Colonic mucosa (tissue), 4 donors: Measurements from ENCODE around the gene ZFAND6. TPM values are rescaled to one million over a fixed set of nuclear protein-coding genes. Genes with fewer than 3 reads are reported as not detected.

Experiments used
- DNase-seq: peaks from one replicate; pipeline ENCODE4 v3.0.0-alpha.2; 2020
- H3K27ac ChIP-seq: fragments of 200-600 bp; one replicate; pipeline ENCODE4 v1.8.0; 2021
- H3K27me3 ChIP-seq: fragments of 200-600 bp; one replicate; pipeline ENCODE4 v1.8.0; 2021
- H3K36me3 ChIP-seq: fragments of 200-600 bp; one replicate; pipeline ENCODE4 v1.8.0; 2021
- H3K4me1 ChIP-seq: fragments of 200-600 bp; one replicate; pipeline ENCODE4 v1.8.0; 2021; ENCODE audit warnings: mild to moderate bottlenecking
- H3K4me3 ChIP-seq: fragments of 200-600 bp; one replicate; pipeline ENCODE4 v1.8.0; 2021
- H3K9ac ChIP-seq, 2 donors: one replicate each; pipeline ENCODE4 v1.7.0; 2013; ENCODE audit warnings: control low read depth in 2 of 2, low read depth in 2 of 2, low read length in 2 of 2
- H3K9me3 ChIP-seq: fragments of 200-600 bp; one replicate; pipeline ENCODE4 v1.8.0; 2021
- intact Hi-C: fragments of 100-400 bp; cut with DNase I; formaldehyde crosslinking; loops from one replicate; pipeline ENCODE4 v1.14.1; 2022
- total RNA-seq, 2 donors: library from RNA; stranded (reverse); fragmentation: NEBNext Ultra II Directional in 1 of 2; extraction: Animal tissue kit (Norgen Biotek cat#: 25700) in 1 of 2; gene quantifications; one replicate each; pipeline ENCODE4 v1.2.1, GENCODE V29; 2021
- TF ChIP-seq, protein P1 (sequence below): fragments of 200-600 bp; IDR thresholded peaks from one replicate; pipeline ENCODE4 v1.8.0; 2022; ENCODE audit warnings: antibody characterized with exemption, mild to moderate bottlenecking
- donor health status: healthy.
- donor health status: DM: no; HTN: no; CAD: no.
- donor health status: DM: no; HTN: no; CAD: no.

ZFAND6 gene
- total RNA-seq, 2 donors from 2014 or later, result 56.0 to 82.4 TPM

DNA sequence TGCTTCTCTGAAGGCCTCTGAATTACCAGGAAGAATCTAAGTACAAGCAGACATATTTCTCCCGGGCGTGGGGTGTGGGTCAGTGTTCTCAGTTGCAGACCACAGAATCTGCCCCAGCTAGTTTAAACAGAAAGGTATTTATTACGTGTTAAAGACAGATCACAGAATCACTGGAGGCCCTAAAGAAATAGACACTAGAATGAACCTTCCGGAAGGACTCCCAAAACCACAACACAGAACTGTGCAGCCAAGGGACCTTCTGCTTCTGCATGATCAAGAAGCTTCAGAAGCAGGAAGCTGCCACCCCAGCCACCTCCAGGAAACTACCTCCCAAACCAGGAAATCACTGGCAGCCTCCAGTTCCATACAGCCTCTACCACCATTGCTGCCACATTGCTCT is 32.7 kb upstream of the ZFAND6 start:
- H3K4me3 ChIP-seq, result no peak overlapping the region
- no peaks in the 10 kb centered on the region for H3K36me3 ChIP-seq
- intact Hi-C loops, result no loop called here
- no peaks in the 10 kb centered on the region for H3K9me3 ChIP-seq
- H3K27me3 ChIP-seq, result no peaks in the 10 kb centered on the region
- no peak for DNase-seq
- TF ChIP-seq, protein P1, sequence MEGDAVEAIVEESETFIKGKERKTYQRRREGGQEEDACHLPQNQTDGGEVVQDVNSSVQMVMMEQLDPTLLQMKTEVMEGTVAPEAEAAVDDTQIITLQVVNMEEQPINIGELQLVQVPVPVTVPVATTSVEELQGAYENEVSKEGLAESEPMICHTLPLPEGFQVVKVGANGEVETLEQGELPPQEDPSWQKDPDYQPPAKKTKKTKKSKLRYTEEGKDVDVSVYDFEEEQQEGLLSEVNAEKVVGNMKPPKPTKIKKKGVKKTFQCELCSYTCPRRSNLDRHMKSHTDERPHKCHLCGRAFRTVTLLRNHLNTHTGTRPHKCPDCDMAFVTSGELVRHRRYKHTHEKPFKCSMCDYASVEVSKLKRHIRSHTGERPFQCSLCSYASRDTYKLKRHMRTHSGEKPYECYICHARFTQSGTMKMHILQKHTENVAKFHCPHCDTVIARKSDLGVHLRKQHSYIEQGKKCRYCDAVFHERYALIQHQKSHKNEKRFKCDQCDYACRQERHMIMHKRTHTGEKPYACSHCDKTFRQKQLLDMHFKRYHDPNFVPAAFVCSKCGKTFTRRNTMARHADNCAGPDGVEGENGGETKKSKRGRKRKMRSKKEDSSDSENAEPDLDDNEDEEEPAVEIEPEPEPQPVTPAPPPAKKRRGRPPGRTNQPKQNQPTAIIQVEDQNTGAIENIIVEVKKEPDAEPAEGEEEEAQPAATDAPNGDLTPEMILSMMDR, result no peak
- H3K27ac ChIP-seq, result no peak overlapping the region
- no peak overlapping the region for H3K9ac ChIP-seq
- H3K4me1 ChIP-seq, result no peaks in the 10 kb centered on the region

DNA sequence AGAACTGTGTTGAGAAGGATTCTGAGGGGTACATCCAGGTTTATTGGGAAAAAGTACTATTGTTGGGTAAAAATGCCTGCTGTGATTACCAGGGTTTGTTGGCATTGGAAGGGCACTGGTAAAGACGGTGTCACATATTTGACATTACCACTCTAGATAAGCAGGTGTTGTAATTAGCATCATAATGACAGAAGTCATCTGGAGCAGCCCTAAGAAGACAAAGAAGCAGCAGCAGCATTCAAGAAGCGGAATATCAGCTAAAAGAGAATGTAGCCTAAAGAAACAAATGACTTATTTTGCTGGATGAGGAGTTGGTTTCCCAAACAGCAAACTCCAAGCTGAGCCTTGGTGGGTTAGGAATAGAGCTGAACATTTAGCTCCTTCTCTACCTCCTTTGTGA is 30.5 kb upstream of the ZFAND6 start:
- H3K9me3 ChIP-seq, result no peaks in the 10 kb centered on the region
- intact Hi-C loops, result no loop called here
- no peak for DNase-seq
- no peak overlapping the region for H3K27ac ChIP-seq
- no peaks in the 10 kb centered on the region for H3K36me3 ChIP-seq
- no peaks in the 10 kb centered on the region for H3K4me1 ChIP-seq
- TF ChIP-seq, protein P1, result no peak
- no peak overlapping the region for H3K4me3 ChIP-seq
- H3K27me3 ChIP-seq, result no peaks in the 10 kb centered on the region
- H3K9ac ChIP-seq, result no peak overlapping the region

DNA sequence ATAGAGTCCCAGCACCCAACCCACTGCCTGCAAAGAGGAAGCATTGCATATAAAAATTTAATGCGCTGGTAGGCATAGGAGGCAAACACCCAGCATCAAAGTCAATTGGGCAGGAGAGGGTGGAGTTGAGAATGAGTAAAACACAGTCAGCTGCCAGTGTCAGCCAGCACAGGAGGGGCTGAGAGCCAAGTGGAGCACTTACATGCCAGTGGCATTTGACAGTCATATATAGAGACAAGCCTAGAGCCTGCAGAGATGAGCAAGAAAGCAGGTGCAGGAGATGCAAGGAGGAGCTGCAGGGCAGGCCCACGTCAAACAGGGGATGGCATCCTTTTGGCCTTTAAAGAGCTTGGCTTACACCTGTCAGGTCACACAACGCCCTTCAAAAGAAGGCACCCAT is 27.6 kb upstream of the ZFAND6 start:
- TF ChIP-seq, protein P1, result no peak
- DNase-seq, result peak; percentile 59
- intact Hi-C loops, result no loop called here
- H3K27me3 ChIP-seq, result no peaks in the 10 kb centered on the region
- no peaks in the 10 kb centered on the region for H3K4me1 ChIP-seq
- no peak overlapping the region for H3K4me3 ChIP-seq
- H3K36me3 ChIP-seq, result no peaks in the 10 kb centered on the region
- peak overlapping the region; percentile 40 for H3K27ac ChIP-seq
- no peak overlapping the region for H3K9ac ChIP-seq
- H3K9me3 ChIP-seq, result no peaks in the 10 kb centered on the region

DNA sequence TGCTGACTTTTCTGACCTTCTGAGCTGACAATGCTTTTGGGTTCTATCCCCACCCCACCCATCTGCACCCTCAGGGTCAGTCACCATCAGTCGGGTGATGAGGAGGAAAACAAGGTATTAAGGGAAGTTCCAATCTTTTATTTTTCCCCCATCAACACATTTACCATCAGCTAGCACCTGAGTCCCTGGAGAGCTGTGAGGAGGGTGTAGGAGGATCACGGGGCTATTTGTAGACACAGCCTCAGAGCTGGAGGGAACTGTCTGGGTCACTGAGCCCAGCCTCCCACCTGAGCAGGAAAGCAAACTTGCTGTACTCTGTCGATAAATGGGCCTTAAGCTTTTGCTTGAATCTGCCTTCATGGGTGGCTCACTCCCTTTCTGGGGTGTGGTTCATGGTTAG is 24.8 kb upstream of the ZFAND6 start:
- intact Hi-C loops, result no loop called here
- H3K9me3 ChIP-seq, result no peaks in the 10 kb centered on the region
- H3K27me3 ChIP-seq, result no peaks in the 10 kb centered on the region
- no peak overlapping the region for H3K4me3 ChIP-seq
- DNase-seq, result no peak
- H3K9ac ChIP-seq, result no peak overlapping the region
- no peaks in the 10 kb centered on the region for H3K4me1 ChIP-seq
- H3K27ac ChIP-seq, result no peak overlapping the region
- H3K36me3 ChIP-seq, result no peaks in the 10 kb centered on the region
- TF ChIP-seq, protein P1, result no peak

DNA sequence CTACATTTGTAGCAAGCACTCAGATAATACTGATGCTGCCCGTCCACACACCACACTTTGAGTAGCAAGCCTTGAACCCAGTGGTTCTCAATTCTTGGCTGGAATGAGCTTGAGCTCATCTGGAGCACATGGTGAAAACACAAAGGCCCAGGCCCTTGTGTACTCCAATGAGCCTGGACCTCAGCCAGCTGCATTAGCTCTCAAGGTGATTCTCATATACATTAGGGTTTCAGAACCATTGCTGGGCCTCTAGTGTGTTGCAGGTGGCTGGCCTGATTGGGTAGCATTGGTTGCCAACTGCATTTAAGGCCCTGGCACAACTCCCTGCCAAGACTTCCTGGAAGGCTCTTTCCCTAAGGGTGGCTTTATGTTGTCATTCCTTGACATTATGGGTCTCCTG is 23.4 kb upstream of the ZFAND6 start:
- no peaks in the 10 kb centered on the region for H3K27me3 ChIP-seq
- H3K36me3 ChIP-seq, result no peaks in the 10 kb centered on the region
- no peaks in the 10 kb centered on the region for H3K4me1 ChIP-seq
- intact Hi-C loops, result no loop called here
- no peak overlapping the region for H3K9ac ChIP-seq
- H3K4me3 ChIP-seq, result no peak overlapping the region
- H3K27ac ChIP-seq, result no peak overlapping the region
- no peak for DNase-seq
- TF ChIP-seq, protein P1, result no peak
- no peaks in the 10 kb centered on the region for H3K9me3 ChIP-seq
